Measurements from ENCODE around the gene PRRT2.

DNA sequence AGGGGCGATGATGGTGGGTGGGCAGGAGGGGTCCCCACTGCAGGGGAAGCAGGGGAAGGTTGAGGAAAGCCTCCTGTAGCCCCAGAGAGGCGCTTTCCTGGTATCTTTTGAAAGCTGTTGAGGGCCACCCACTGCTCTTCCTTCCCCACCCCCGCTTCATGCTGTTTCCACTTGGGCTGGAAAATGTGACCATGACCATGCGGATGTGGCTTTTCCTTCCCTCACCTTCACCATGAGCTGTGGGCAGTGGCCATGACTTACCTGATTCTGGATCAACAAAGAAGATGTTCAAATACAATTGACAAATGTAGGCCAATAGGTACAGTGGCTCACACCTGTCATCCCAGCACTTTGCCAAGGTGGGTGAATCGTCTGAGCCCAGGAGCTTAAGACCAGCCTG, 22.1 kb downstream of the PRRT2 start:
- TF ChIP-seq CTCF (IDR thresholded peaks at IDR 0.05) (no peak), ZNF423 (CRISPR knock-in tag; IDR thresholded peaks at IDR 0.05) (no peak), TEAD4 (CRISPR knock-in tag; IDR thresholded peaks at IDR 0.05) (no peak), HMGXB4 (CRISPR knock-in tag; IDR thresholded peaks at IDR 0.05) (no peak), CREB1 (CRISPR knock-in tag; IDR thresholded peaks at IDR 0.05) (no peak), ZNF121 (CRISPR knock-in tag; IDR thresholded peaks at IDR 0.05) (no peak)
- TF ChIP-seq, protein P1, sequence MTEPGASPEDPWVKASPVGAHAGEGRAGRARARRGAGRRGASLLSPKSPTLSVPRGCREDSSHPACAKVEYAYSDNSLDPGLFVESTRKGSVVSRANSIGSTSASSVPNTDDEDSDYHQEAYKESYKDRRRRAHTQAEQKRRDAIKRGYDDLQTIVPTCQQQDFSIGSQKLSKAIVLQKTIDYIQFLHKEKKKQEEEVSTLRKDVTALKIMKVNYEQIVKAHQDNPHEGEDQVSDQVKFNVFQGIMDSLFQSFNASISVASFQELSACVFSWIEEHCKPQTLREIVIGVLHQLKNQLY (CRISPR knock-in tag; IDR thresholded peaks at IDR 0.05): no peak
- TF ChIP-seq, protein P2, sequence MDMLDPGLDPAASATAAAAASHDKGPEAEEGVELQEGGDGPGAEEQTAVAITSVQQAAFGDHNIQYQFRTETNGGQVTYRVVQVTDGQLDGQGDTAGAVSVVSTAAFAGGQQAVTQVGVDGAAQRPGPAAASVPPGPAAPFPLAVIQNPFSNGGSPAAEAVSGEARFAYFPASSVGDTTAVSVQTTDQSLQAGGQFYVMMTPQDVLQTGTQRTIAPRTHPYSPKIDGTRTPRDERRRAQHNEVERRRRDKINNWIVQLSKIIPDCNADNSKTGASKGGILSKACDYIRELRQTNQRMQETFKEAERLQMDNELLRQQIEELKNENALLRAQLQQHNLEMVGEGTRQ (CRISPR knock-in tag; IDR thresholded peaks at IDR 0.05): no peak
